Gastrocnemius medialis (tissue), 4 donors: ENCODE data around the gene UTP14C. TPM values are rescaled to one million over a fixed set of nuclear protein-coding genes. Genes with fewer than 3 reads are reported as not detected.

ENCODE experiments used
- ATAC-seq, 2 donors: fragments of 150-250 bp; one replicate each; pipeline ENCODE4 v1.9.1; 2016
- DNase-seq, 2 donors: peaks; one replicate each; pipeline ENCODE4 v3.0.0-alpha.2; 2019
- H3K27ac ChIP-seq, 4 donors: fragments of 200-600 bp; sonication (generic); 1 replicate in 1 of 4; 2 replicates in 3 of 4; pipeline ENCODE4 v1.5.1; 2016 to 2018; ENCODE audit warnings: mild to moderate bottlenecking in 2 of 4, moderate library complexity in 1 of 4
- H3K27me3 ChIP-seq, 3 donors: fragments of 200-600 bp; sonication (generic) in 2 of 3; 1 replicate in 1 of 3; 2 replicates in 2 of 3; pipeline versions ENCODE4 v1.5.1 to v1.6.0; 2016 to 2019; ENCODE audit warnings: mild to moderate bottlenecking in 1 of 3, moderate library complexity in 1 of 3
- H3K36me3 ChIP-seq, 2 donors: fragments of 200-600 bp; sonication (generic) in 1 of 2; one replicate each; pipeline ENCODE4 v1.5.1; 2017 to 2018
- H3K4me1 ChIP-seq, 2 donors: fragments of 200-600 bp; sonication (generic) in 1 of 2; one replicate each; pipeline ENCODE4 v1.5.1; 2016 to 2017; ENCODE audit warnings: mild to moderate bottlenecking in 2 of 2
- H3K4me3 ChIP-seq, 4 donors: fragments of 200-600 bp; sonication (generic) in 3 of 4; 1 replicate in 1 of 4; 2 replicates in 3 of 4; pipeline ENCODE4 v1.5.1; 2016 to 2019; ENCODE audit warnings: mild to moderate bottlenecking in 2 of 4
- H3K9me3 ChIP-seq, 3 donors: fragments of 200-600 bp; sonication (generic) in 2 of 3; 1 replicate in 1 of 3; 2 replicates in 2 of 3; pipeline ENCODE4 v1.5.1; 2016 to 2019
- CTCF ChIP-seq, 5 experiments: fragments of 450-650 bp in 3 of 5; fragments of 200-600 bp in 2 of 5; sonication (generic) in 2 of 5; IDR thresholded peaks in 4 of 5; conservative IDR thresholded peaks in 1 of 5; 1 replicate in 4 of 5; 2 replicates in 1 of 5; pipeline ENCODE4 v1.5.1; 2016 to 2019; ENCODE audit warnings: antibody characterized with exemption in 5 of 5, mild to moderate bottlenecking in 3 of 5, moderate library complexity in 3 of 5
- POLR2A ChIP-seq, 2 donors: fragments of 450-650 bp; IDR thresholded peaks; one replicate each; pipeline ENCODE4 v1.6.1; 2017; ENCODE audit warnings: antibody characterized with exemption in 2 of 2, mild to moderate bottlenecking in 2 of 2, moderate library complexity in 2 of 2
- in situ Hi-C, 4 donors: fragments of 200-750 bp; cut with MboI; loops; one replicate each; pipeline versions ENCODE4 v1.15.0 to v1.8.0; 2017; ENCODE audit warnings: low sequenced_read_pairs in 4 of 4
- intact Hi-C: fragments of 100-400 bp; cut with DNase I; formaldehyde crosslinking; loops from one replicate; pipeline ENCODE4 v1.15.1; 2023; ENCODE audit warnings: low total_unique reads
- total RNA-seq, 4 donors: library from RNA; depleted of rRNA; stranded (reverse); fragments of >200 nt; gene quantifications; one replicate each; pipeline versions ENCODE4 v1.1.0 to v1.2.3, GENCODE V29; 2016

The UTP14C gene
- total RNA-seq: 10 to 100 TPM in 2 of 4 donors, 1 to 10 TPM in 2; 8.1 to 11.4 (median 9.5) TPM

- Histone ChIP-seq H3K36me3 (peaks cover 0 to 68% of the 10 kb centered on the region in 2 donors), H3K27ac (no peak within 1 kb of the TSS), H3K9me3 (no peaks in the 10 kb centered on the region), H3K4me3 (no peak within 1 kb of the TSS), H3K27me3 (no peaks in the 10 kb centered on the region), H3K4me1 (no peaks in the 10 kb centered on the region)
- in situ Hi-C loops: loop anchor here (25.0 kb wide), 3 partner anchors 212 to 438 kb away; partner anchors contain the start of genes CKAP2 (in 2 of the 4), VPS36 (in 2 of the 4) and DHRS12 (in 1 of the 4)
- ATAC-seq (no peak), DNase-seq (no peak)
- intact Hi-C loops: no loop called here
- TF ChIP-seq CTCF (IDR thresholded peaks at IDR 0.05 in 4 of 5, conservative IDR thresholded peaks at IDR 0.05 in 1 of 5) (no peak), POLR2A (IDR thresholded peaks at IDR 0.05) (no peak)
Observed at GRCh38 chr13:52024481-52024880, at the start of gene UTP14C. Gene UTP14C (plus strand): TSS chr13:52024691. CDS start chr13:52028805, 4,114 bp downstream.

- no peaks in the 10 kb centered on the region for H3K9me3 ChIP-seq
- no peak for TF ChIP-seq CTCF (IDR thresholded peaks at IDR 0.05 in 4 of 5, conservative IDR thresholded peaks at IDR 0.05 in 1 of 5)
- no peak for TF ChIP-seq POLR2A (IDR thresholded peaks at IDR 0.05)
- no peak overlapping the region for H3K27ac ChIP-seq
- in situ Hi-C loops (no loop called here), intact Hi-C loops (no loop called here)
- DNase-seq (no peak), ATAC-seq (no peak)
- no peaks in the 10 kb centered on the region for H3K36me3 ChIP-seq
- H3K4me1 ChIP-seq: no peaks in the 10 kb centered on the region
- no peaks in the 10 kb centered on the region for H3K27me3 ChIP-seq
- no peak overlapping the region for H3K4me3 ChIP-seq
Observed at GRCh38 chr13:51976423-51976822, 48.1 kb upstream of the UTP14C start.

GRCh38 chr13:51976890-51977289, 47.6 kb upstream of the UTP14C start:
- DNase-seq (no peak), ATAC-seq (no peak)
- Histone ChIP-seq H3K27me3 (no peaks in the 10 kb centered on the region), H3K4me3 (no peak overlapping the region), H3K9me3 (no peaks in the 10 kb centered on the region), H3K27ac (no peak overlapping the region), H3K4me1 (no peaks in the 10 kb centered on the region), H3K36me3 (no peaks in the 10 kb centered on the region)
- in situ Hi-C loops (no loop called here), intact Hi-C loops (no loop called here)
- TF ChIP-seq POLR2A (IDR thresholded peaks at IDR 0.05): no peak
- no peak for TF ChIP-seq CTCF (IDR thresholded peaks at IDR 0.05 in 4 of 5, conservative IDR thresholded peaks at IDR 0.05 in 1 of 5)

- ATAC-seq (no peak), DNase-seq (no peak)
- no peaks in the 10 kb centered on the region for H3K4me1 ChIP-seq
- in situ Hi-C loops: no loop called here
- H3K36me3 ChIP-seq: no peaks in the 10 kb centered on the region
- intact Hi-C loops: no loop called here
- H3K27me3 ChIP-seq: no peaks in the 10 kb centered on the region
- TF ChIP-seq POLR2A (IDR thresholded peaks at IDR 0.05) (no peak), CTCF (IDR thresholded peaks at IDR 0.05 in 4 of 5, conservative IDR thresholded peaks at IDR 0.05 in 1 of 5) (no peak)
- no peaks in the 10 kb centered on the region for H3K9me3 ChIP-seq
- H3K4me3 ChIP-seq: no peak overlapping the region
- H3K27ac ChIP-seq: no peak overlapping the region
Observed at GRCh38 chr13:51977625-51978024, 46.9 kb upstream of the UTP14C start.
